Neural progenitor cell (in vitro differentiated cells): ENCODE data around the gene PRIMA1.

Experiments used
- EZH2 ChIP-seq: fragments of 200-600 bp; sonication (generic); IDR thresholded peaks from 2 replicates; pipeline ENCODE4 v1.6.1; 2017; ENCODE audit warnings: antibody characterized with exemption, mild to moderate bottlenecking, moderate library complexity
- EZH2phosphoT487 ChIP-seq: fragments of 200-600 bp; sonication (generic); IDR thresholded peaks from 2 replicates; pipeline ENCODE4 v1.6.1; 2017; ENCODE audit warnings: antibody characterized with exemption
- TF ChIP-seq, protein P1 (sequence below): fragments of 200-600 bp; sonication (generic); IDR thresholded peaks from 2 replicates; pipeline ENCODE4 v1.5.1; 2017; ENCODE audit warnings: antibody characterized with exemption, mild to moderate bottlenecking

DNA sequence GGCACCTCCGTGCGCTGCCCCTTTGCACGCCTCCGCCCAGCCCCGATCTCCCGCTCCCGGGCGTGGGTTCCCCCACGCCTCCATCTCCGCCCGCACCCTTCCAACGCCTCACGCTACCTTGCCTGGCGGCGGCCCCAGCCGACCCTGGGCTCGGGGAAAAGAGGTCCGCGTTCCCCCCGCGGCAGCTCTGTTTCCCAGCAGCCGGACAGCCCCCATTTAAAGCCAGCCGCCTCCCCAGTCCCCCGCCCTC, at the start of gene PRIMA1:
- TF ChIP-seq, protein P1, sequence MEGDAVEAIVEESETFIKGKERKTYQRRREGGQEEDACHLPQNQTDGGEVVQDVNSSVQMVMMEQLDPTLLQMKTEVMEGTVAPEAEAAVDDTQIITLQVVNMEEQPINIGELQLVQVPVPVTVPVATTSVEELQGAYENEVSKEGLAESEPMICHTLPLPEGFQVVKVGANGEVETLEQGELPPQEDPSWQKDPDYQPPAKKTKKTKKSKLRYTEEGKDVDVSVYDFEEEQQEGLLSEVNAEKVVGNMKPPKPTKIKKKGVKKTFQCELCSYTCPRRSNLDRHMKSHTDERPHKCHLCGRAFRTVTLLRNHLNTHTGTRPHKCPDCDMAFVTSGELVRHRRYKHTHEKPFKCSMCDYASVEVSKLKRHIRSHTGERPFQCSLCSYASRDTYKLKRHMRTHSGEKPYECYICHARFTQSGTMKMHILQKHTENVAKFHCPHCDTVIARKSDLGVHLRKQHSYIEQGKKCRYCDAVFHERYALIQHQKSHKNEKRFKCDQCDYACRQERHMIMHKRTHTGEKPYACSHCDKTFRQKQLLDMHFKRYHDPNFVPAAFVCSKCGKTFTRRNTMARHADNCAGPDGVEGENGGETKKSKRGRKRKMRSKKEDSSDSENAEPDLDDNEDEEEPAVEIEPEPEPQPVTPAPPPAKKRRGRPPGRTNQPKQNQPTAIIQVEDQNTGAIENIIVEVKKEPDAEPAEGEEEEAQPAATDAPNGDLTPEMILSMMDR, result no peak
- TF ChIP-seq EZH2, result peak; percentile 43
- peak; percentile 23 for TF ChIP-seq EZH2phosphoT487
